Activated T-helper 17 cell treated with anti-CD3 and anti-CD28 coated beads, Interleukin-2, amount 50 U/mL, for 72 hours (primary cell): ENCODE results near the gene ATP6V0A4. TPM values are rescaled to one million over a fixed set of nuclear protein-coding genes. Genes with fewer than 3 reads are reported as not detected.
A peak's percentile ranks its signal among the peaks of the same experiment; 100 is the strongest.
"Not testable (repeated sequence)": the region's sequence is repeated elsewhere in the genome, so short reads cannot be mapped to it uniquely, and the experiment has no call there.

ENCODE experiments used
- ATAC-seq: fragments of 150-1000 bp; cut with Tn5 transposase; replicated peaks from 2 replicates; pipeline ENCODE4 v1.10.0; 2021; ENCODE audit warnings: mild to moderate bottlenecking, moderate library complexity
- H3K27ac Mint-ChIP-seq: one replicate; pipeline ENCODE4 v1.8.0; 2022; ENCODE audit warnings: mixed read lengths
- H3K27me3 Mint-ChIP-seq: one replicate; pipeline ENCODE4 v1.8.0; 2022; ENCODE audit warnings: mixed read lengths
- H3K36me3 Mint-ChIP-seq: one replicate; pipeline ENCODE4 v1.8.0; 2022; ENCODE audit warnings: low read depth, mild to moderate bottlenecking, mixed read lengths
- H3K4me1 Mint-ChIP-seq: one replicate; pipeline ENCODE4 v1.8.0; 2022; ENCODE audit warnings: mixed read lengths
- H3K4me3 Mint-ChIP-seq: one replicate; pipeline ENCODE4 v1.8.0; 2022; ENCODE audit warnings: mild to moderate bottlenecking, mixed read lengths
- H3K9me3 Mint-ChIP-seq: one replicate; pipeline ENCODE4 v1.8.0; 2022; ENCODE audit warnings: mixed read lengths
- total RNA-seq, 2 donors: library from RNA; stranded (reverse); gene quantifications; one replicate each; pipeline ENCODE4 v1.2.3, GENCODE V29; 2022

The ATP6V0A4 gene
- total RNA-seq, 2 donors from 2014 or later, result 0.42 to 5.5 TPM

- Mint-ChIP-seq H3K4me1 (no peaks in the 10 kb centered on the region), H3K36me3 (no peaks in the 10 kb centered on the region), H3K9me3 (peaks cover 3% of the 10 kb centered on the region), H3K27ac (no peak overlapping the region), H3K27me3 (peaks cover 8% of the 10 kb centered on the region), H3K4me3 (no peak overlapping the region)
- no peak for ATAC-seq
These were observed 107.5 kb downstream of the ATP6V0A4 start for GRCh38 chr7:138690495-138690894.

- peak; percentile 46 for ATAC-seq
- H3K27ac Mint-ChIP-seq, H3K27me3 Mint-ChIP-seq, H3K4me1 Mint-ChIP-seq, H3K9me3 Mint-ChIP-seq, H3K4me3 Mint-ChIP-seq, H3K36me3 Mint-ChIP-seq: not testable (repeated sequence)
These were observed 110.0 kb downstream of the ATP6V0A4 start for GRCh38 chr7:138688037-138688436.

DNA sequence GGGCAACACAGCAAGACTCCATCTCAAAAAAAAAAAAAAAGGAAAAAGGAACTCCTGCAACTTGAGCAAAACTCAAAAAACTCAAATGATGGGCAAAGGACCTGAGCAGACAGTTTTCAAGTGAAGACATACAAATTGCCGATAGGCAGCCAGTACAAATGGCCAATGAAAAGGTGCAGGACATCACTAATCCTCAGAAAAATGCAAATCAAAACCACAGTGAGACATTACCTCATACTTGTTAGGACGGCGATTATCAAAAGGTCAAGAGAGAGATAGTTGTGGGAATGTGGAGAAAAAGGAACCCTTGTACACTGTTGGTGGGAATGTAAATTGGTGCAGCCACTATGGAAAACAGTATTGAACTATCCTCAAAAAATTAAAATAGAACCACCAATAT lies 113.7 kb downstream of the ATP6V0A4 start:
- Mint-ChIP-seq H3K4me1 (no peaks in the 10 kb centered on the region), H3K27me3 (peaks cover 11% of the 10 kb centered on the region), H3K9me3 (peaks cover 3% of the 10 kb centered on the region), H3K36me3 (no peaks in the 10 kb centered on the region), H3K4me3 (no peak overlapping the region), H3K27ac (no peak overlapping the region)
- ATAC-seq, result no peak

DNA sequence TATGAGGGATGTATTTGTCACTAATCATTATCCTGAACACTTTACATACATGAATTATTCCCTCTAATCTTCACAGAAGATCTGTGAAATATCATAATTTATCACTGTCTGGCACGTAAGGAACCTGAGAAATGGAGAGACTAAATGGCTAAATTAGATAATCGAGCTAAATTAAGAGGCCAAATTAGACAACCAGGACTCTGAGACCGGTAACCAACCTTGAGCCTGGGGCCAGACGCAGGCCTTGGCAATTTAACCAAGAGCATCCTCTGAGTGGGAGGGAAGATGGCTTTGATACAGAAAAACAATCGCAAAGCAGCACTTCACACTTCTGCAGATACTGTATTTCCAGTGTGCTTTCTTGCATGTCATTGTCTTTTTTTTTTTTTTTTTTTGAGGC lies 118.2 kb downstream of the ATP6V0A4 start:
- Mint-ChIP-seq H3K27ac (no peak overlapping the region), H3K9me3 (no peaks in the 10 kb centered on the region), H3K27me3 (peaks cover 4% of the 10 kb centered on the region), H3K4me3 (no peak overlapping the region), H3K4me1 (no peaks in the 10 kb centered on the region), H3K36me3 (no peaks in the 10 kb centered on the region)
- no peak for ATAC-seq

GRCh38 chr7:138670594-138670993 lies 127.4 kb downstream of the ATP6V0A4 start:
- H3K36me3 Mint-ChIP-seq, result no peaks in the 10 kb centered on the region
- H3K9me3 Mint-ChIP-seq, result peaks cover 3% of the 10 kb centered on the region
- H3K4me1 Mint-ChIP-seq, result peaks cover 8% of the 10 kb centered on the region
- peaks cover 15% of the 10 kb centered on the region for H3K27me3 Mint-ChIP-seq
- H3K4me3 Mint-ChIP-seq, result no peak overlapping the region
- H3K27ac Mint-ChIP-seq, result no peak overlapping the region
- ATAC-seq, result no peak

DNA sequence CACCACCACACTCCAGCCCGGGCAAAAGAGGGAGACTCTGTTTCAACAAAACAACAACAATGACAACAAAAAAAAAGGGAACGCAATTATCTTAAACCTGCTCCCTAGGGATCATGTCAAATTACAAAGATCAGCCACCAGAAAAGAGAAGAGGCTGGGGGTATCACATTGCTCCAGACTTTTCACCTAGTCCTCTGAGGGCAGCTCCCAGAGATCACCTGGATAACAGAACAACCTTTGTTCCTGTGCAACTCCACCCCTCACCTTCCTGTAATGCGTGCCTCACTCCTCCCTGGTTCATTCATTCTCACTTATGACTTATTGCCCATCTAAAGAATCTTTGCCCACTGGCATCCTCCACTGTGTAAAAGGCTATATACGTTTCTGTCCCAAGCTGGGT lies 128.6 kb downstream of the ATP6V0A4 start:
- no peak for ATAC-seq
- Mint-ChIP-seq H3K27ac (no peak overlapping the region), H3K27me3 (peaks cover 24% of the 10 kb centered on the region), H3K4me1 (peaks cover 8% of the 10 kb centered on the region), H3K9me3 (peaks cover 3% of the 10 kb centered on the region), H3K36me3 (no peaks in the 10 kb centered on the region), H3K4me3 (no peak overlapping the region)

DNA sequence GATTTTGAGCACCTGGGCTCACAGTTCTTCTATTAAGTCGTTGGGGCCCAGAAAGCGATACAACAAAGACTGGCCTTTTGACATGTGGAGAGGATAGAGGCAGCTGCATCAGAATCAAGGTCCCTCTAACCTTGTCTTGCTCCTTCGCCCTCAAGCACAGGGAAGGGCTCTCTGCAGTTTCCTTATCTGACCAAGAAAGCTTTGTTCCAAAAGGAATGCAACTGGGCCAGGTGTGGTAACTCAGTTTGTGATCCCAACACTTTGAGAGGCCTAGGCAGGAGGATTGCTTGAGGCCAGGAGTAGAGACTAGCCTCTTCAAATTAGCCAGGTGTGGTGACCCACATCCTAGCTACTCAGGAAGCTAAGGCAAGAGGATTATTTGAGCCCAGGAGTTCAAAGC lies 129.1 kb downstream of the ATP6V0A4 start:
- ATAC-seq, result no peak
- Mint-ChIP-seq H3K27me3 (peaks cover 28% of the 10 kb centered on the region), H3K36me3 (no peaks in the 10 kb centered on the region)

DNA sequence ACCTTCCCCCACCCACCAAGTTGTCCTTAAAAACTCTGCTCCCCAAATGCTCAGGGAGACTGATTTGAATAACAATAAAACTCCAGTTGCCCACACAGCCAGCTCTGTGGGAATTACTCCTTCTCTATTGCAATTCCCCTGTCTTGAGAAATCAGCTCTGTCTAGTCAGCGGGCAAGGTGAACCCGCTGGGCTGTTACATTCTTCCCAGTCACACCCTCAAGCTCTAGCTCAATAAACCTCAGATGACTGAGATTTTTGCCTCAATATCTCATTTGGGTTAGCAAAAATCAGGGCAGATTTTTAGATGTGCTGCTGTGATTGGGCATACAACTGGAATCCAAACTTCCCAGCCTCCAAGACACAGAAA lies 129.8 kb downstream of the ATP6V0A4 start:
- Mint-ChIP-seq H3K27me3 (peaks cover 33% of the 10 kb centered on the region), H3K36me3 (no peaks in the 10 kb centered on the region), H3K4me1 (peaks cover 8% of the 10 kb centered on the region), H3K4me3 (no peak overlapping the region), H3K27ac (no peak overlapping the region), H3K9me3 (peaks cover 3% of the 10 kb centered on the region)
- ATAC-seq, result no peak

More for the DNA sequence above, 129.1 kb downstream of the ATP6V0A4 start:
- peaks cover 8% of the 10 kb centered on the region for H3K4me1 Mint-ChIP-seq
- no peak overlapping the region for H3K27ac Mint-ChIP-seq
- peaks cover 3% of the 10 kb centered on the region for H3K9me3 Mint-ChIP-seq
- no peak overlapping the region for H3K4me3 Mint-ChIP-seq

DNA sequence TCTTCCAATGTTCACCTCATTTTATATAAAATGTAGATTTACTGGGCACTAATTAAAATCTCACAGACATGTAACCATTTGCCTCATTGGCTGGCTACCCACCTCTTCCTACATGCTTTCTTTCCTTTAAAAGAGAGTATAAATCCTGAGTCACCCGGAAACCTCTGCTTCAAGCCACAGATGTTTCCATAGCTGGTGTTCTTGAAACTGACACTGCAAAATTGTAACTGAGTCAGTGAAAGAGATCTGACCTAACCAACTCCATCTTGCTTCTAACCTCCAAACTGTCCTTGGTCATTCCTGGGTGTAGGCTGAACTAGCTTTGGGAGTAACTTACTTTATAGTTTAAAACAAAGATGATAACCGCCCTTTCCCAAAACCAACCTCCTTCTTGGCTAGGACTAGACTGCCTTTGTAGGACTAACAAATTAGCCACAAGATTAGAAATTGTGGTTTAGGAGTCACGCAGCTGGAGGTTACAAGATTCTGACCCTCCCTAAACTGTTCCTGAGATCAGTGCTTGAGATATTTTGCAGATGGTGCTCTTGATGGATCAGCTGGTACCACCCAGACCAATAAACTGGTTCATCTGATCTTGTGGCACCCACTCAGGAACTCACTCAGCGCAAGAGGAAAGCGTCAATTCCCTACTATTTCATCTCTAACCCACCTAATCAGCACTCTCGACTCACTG lies 130.3 kb downstream of the ATP6V0A4 start:
- no peaks in the 10 kb centered on the region for H3K36me3 Mint-ChIP-seq
- ATAC-seq, result peak; percentile 84
- peaks cover 8% of the 10 kb centered on the region for H3K4me1 Mint-ChIP-seq
- H3K27ac Mint-ChIP-seq, result no peak overlapping the region
- H3K9me3 Mint-ChIP-seq, result peaks cover 3% of the 10 kb centered on the region
- H3K4me3 Mint-ChIP-seq, result no peak overlapping the region
- H3K27me3 Mint-ChIP-seq, result peaks cover 36% of the 10 kb centered on the region

- Mint-ChIP-seq H3K36me3 (no peaks in the 10 kb centered on the region), H3K27ac (no peak overlapping the region), H3K9me3 (peaks cover 3% of the 10 kb centered on the region), H3K4me1 (peaks cover 8% of the 10 kb centered on the region), H3K4me3 (no peak overlapping the region), H3K27me3 (peaks cover 46% of the 10 kb centered on the region)
- no peak for ATAC-seq
These were observed 131.6 kb downstream of the ATP6V0A4 start for GRCh38 chr7:138666385-138666784.

- no peak overlapping the region for H3K4me3 Mint-ChIP-seq
- no peaks in the 10 kb centered on the region for H3K36me3 Mint-ChIP-seq
- no peak for ATAC-seq
- H3K4me1 Mint-ChIP-seq, result peaks cover 8% of the 10 kb centered on the region
- peaks cover 50% of the 10 kb centered on the region for H3K27me3 Mint-ChIP-seq
- H3K9me3 Mint-ChIP-seq, result peaks cover 3% of the 10 kb centered on the region
- H3K27ac Mint-ChIP-seq, result no peak overlapping the region
These were observed 132.3 kb downstream of the ATP6V0A4 start for GRCh38 chr7:138665669-138666140.

- H3K27me3 Mint-ChIP-seq, result peaks cover 50% of the 10 kb centered on the region
- peaks cover 8% of the 10 kb centered on the region for H3K4me1 Mint-ChIP-seq
- no peaks in the 10 kb centered on the region for H3K36me3 Mint-ChIP-seq
- no peak for ATAC-seq
- no peak overlapping the region for H3K4me3 Mint-ChIP-seq
- H3K9me3 Mint-ChIP-seq, result peaks cover 3% of the 10 kb centered on the region
- no peak overlapping the region for H3K27ac Mint-ChIP-seq
These were observed 132.7 kb downstream of the ATP6V0A4 start for GRCh38 chr7:138665249-138665648.

- no peaks in the 10 kb centered on the region for H3K36me3 Mint-ChIP-seq
- peaks cover 8% of the 10 kb centered on the region for H3K4me1 Mint-ChIP-seq
- H3K9me3 Mint-ChIP-seq, result peaks cover 3% of the 10 kb centered on the region
- peak overlapping the region; percentile 52 for H3K4me3 Mint-ChIP-seq
- no peak overlapping the region for H3K27ac Mint-ChIP-seq
- ATAC-seq, result no peak
- H3K27me3 Mint-ChIP-seq, result peaks cover 54% of the 10 kb centered on the region
These were observed 134.0 kb downstream of the ATP6V0A4 start for GRCh38 chr7:138663725-138664710.

DNA sequence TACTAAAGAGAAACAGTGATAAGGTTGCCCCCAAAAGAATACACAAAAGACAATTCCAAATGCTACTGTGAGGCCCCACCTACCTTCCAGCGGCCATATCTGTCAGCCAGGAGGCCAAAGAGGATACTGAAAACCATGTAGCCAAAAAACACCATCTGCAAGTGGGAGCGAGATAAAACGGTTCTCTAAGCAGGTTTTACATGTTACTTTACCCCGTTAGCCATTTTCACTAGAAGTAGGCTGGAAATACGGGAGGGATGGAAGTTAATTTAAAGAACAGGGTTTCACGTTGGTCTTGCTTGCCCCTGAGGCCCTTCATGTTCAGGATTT lies 135.0 kb downstream of the ATP6V0A4 start:
- ATAC-seq, result no peak
- Mint-ChIP-seq H3K27ac (no peak overlapping the region), H3K36me3 (no peaks in the 10 kb centered on the region), H3K4me3 (no peak overlapping the region), H3K27me3 (peaks cover 50% of the 10 kb centered on the region), H3K4me1 (peaks cover 8% of the 10 kb centered on the region), H3K9me3 (peaks cover 3% of the 10 kb centered on the region)
